Upper lobe of left lung (tissue), 6 donors: Measurements from ENCODE around the gene IVNS1ABP. TPM values are rescaled to one million over a fixed set of nuclear protein-coding genes. Genes with fewer than 3 reads are reported as not detected.
"Not testable (repeated sequence)": the region's sequence is repeated elsewhere in the genome, so short reads cannot be mapped to it uniquely, and the experiment has no call there.

Source experiments
- ATAC-seq, 2 donors: fragments of 200-7000 bp; cut with Tn5 transposase; one replicate each; pipeline ENCODE4 v1.9.1; 2022; ENCODE audit warnings: mild to moderate bottlenecking in 2 of 2, moderate library complexity in 2 of 2; ENCODE audit not compliant: low FRiP score in 2 of 2
- DNase-seq, 2 donors: peaks; one replicate each; pipeline ENCODE4 v3.0.0-alpha.2; 2019 to 2020
- H3K27ac ChIP-seq, 4 donors: fragments of 200-600 bp; sonication (generic); one replicate each; pipeline ENCODE4 v1.5.1; 2016 to 2019
- H3K27me3 ChIP-seq, 4 donors: fragments of 200-600 bp; sonication (generic); one replicate each; pipeline ENCODE4 v1.5.1; 2017 to 2019
- H3K36me3 ChIP-seq, 4 donors: fragments of 200-600 bp; sonication (generic); one replicate each; pipeline ENCODE4 v1.5.1; 2016 to 2019
- H3K4me1 ChIP-seq, 4 donors: fragments of 200-600 bp; sonication (generic); one replicate each; pipeline ENCODE4 v1.5.1; 2018 to 2019
- H3K4me3 ChIP-seq, 4 donors: fragments of 200-600 bp; sonication (generic); one replicate each; pipeline ENCODE4 v1.5.1; 2017 to 2019; ENCODE audit warnings: mild to moderate bottlenecking in 2 of 4, moderate library complexity in 1 of 4
- H3K9me3 ChIP-seq, 4 donors: fragments of 200-600 bp; sonication (generic); one replicate each; pipeline ENCODE4 v1.5.1; 2018 to 2019
- CTCF ChIP-seq, 6 experiments: fragments of 450-650 bp in 4 of 6; fragments of 200-600 bp in 2 of 6; sonication (generic) in 2 of 6; IDR thresholded peaks; one replicate each; pipeline ENCODE4 v1.5.1; 2016 to 2019; ENCODE audit warnings: antibody characterized with exemption in 6 of 6
- EP300 ChIP-seq, 4 donors: sonication (generic); formaldehyde crosslinking; IDR thresholded peaks; one replicate each; pipeline ENCODE4 v1.5.1; 2017; ENCODE audit warnings: antibody characterized with exemption in 4 of 4, control low read depth in 2 of 4
- POLR2A ChIP-seq, 4 donors: fragments of 450-650 bp; IDR thresholded peaks; one replicate each; pipeline ENCODE4 v1.5.1; 2016 to 2017; ENCODE audit warnings: antibody characterized with exemption in 4 of 4, mild to moderate bottlenecking in 2 of 4
- POLR2AphosphoS5 ChIP-seq, 2 donors: sonication (generic); formaldehyde crosslinking; IDR thresholded peaks; one replicate each; pipeline ENCODE4 v1.5.1; 2017; ENCODE audit warnings: antibody characterized with exemption in 2 of 2
- WGBS, 2 donors: methylation state at CpG; one replicate each; pipeline ENCODE4 v1.1.5; 2017 to 2018; 5-methylcytosine and 5-hydroxymethylcytosine counted together
- small RNA-seq, 4 donors: library from RNA; depleted of rRNA; stranded (forward); fragments of <200 nt; gene quantifications; one replicate each; pipeline ENCODE3, GENCODE V24; 2016
- total RNA-seq, 6 donors: library from RNA; depleted of rRNA in 4 of 6; stranded (reverse); fragments of >200 nt in 4 of 6; gene quantifications; one replicate each; pipeline versions ENCODE4 v1.1.0 to v1.2.1, GENCODE V29; 2016 to 2021
- donor health status: DM: no; HTN: no; CAD: no; lungs with moderate emphysema.
- donor health status: DM: no; HTN: yes; CAD: no; lungs with severe emphysema.

Gene IVNS1ABP
- total RNA-seq, 6 donors from 2014 or later: 75.4 to 104 (median 83.6) TPM

GRCh38 chr1:185252404-185252803 is 64.6 kb downstream of the IVNS1ABP start:
- H3K9me3 ChIP-seq, H3K36me3 ChIP-seq, DNase-seq, ATAC-seq, H3K4me3 ChIP-seq, H3K4me1 ChIP-seq, H3K27ac ChIP-seq, H3K27me3 ChIP-seq: not testable (repeated sequence)
- 100% methylated on average over 1 of the region's 1 CpG; no CpG with 5 or more reads in 1 of the 2 donors for WGBS, 2 donors

GRCh38 chr1:185251928-185252327 is 65.1 kb downstream of the IVNS1ABP start:
- ATAC-seq, H3K27me3 ChIP-seq, H3K4me1 ChIP-seq, H3K27ac ChIP-seq, H3K4me3 ChIP-seq, H3K9me3 ChIP-seq, H3K36me3 ChIP-seq, DNase-seq: not testable (repeated sequence)
- 90 to 100% methylated on average over 3 of the region's 4 CpGs for WGBS, 2 donors

GRCh38 chr1:185250063-185250462 is 67.0 kb downstream of the IVNS1ABP start:
- Histone ChIP-seq H3K4me1 (no peaks in the 10 kb centered on the region), H3K4me3 (no peak overlapping the region), H3K27me3 (no peaks in the 10 kb centered on the region), H3K36me3 (no peaks in the 10 kb centered on the region), H3K9me3 (no peaks in the 10 kb centered on the region), H3K27ac (no peak overlapping the region)
- ATAC-seq: no peak
- WGBS, 2 donors: 92 to 93% methylated on average over 4 of the region's 4 CpGs
- no peak for TF ChIP-seq CTCF (IDR thresholded peaks at IDR 0.05)
- no peak for TF ChIP-seq POLR2A (IDR thresholded peaks at IDR 0.05)
- no peak for DNase-seq

- no peak for ATAC-seq
- no peak overlapping the region for H3K27ac ChIP-seq
- WGBS, 2 donors: 27 to 40% methylated on average over 2 of the region's 2 CpGs
- H3K4me1 ChIP-seq: no peaks in the 10 kb centered on the region
- no peak for DNase-seq
- H3K4me3 ChIP-seq: no peak overlapping the region
- H3K27me3 ChIP-seq: no peaks in the 10 kb centered on the region
- TF ChIP-seq POLR2AphosphoS5 (IDR thresholded peaks at IDR 0.05): no peak
- no peak for TF ChIP-seq POLR2A (IDR thresholded peaks at IDR 0.05)
- TF ChIP-seq EP300 (IDR thresholded peaks at IDR 0.05): no peak
- TF ChIP-seq CTCF (IDR thresholded peaks at IDR 0.05): no peak
- no peaks in the 10 kb centered on the region for H3K36me3 ChIP-seq
- H3K9me3 ChIP-seq: no peaks in the 10 kb centered on the region
Observed at GRCh38 chr1:185249563-185249962, 67.5 kb downstream of the IVNS1ABP start.

Small RNA genes lying within 50 kb of the gene (small RNA-seq; reads per million reads assigned to genes)
- gene RF00019: 0 reads per million in 4 donors

Other genes starting within 250 kb of the IVNS1ABP start
- gene TRMT1L, start 160.3 kb downstream of the IVNS1ABP start, total RNA-seq: 10 to 100 TPM in 4 of 6 donors, 1 to 10 TPM in 2; 7.3 to 42.2 (median 13.6) TPM
- 10 to 100 TPM in 2 of 6 donors, 1 to 10 TPM in 4; 3.1 to 15.7 (median 6.0) TPM for gene SWT1, start 160.1 kb downstream of the IVNS1ABP start, total RNA-seq